ENCODE results near the gene LYZL2.
"Not testable (repeated sequence)": the region's sequence is repeated elsewhere in the genome, so short reads cannot be mapped to it uniquely, and the experiment has no call there.

The LYZL2 gene

DNA sequence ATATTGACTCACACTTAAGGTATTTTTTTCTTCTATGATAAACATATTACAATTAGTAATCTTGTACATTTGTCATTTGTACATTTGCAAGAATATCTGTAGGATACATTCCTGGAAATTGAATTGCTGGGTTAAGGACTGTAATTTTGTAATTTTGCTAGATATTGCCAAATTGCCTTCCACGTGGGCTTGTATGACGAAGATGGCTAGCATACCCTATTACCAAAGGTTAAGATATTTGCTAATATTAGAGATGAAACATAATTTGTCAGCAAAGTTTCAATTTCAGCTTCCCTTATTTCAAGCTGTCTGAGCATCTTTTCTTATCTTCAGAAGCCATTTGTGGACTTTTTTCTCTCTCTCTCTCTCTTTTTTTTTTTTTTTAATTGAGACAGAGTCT lies 1.0 kb upstream of the LYZL2 start:
- DNase-seq (ENCODE audit: insufficient read length, low spot score), result no peak
- no peak for TF ChIP-seq SPI1 (IDR thresholded peaks at IDR 0.05; ENCODE audit: low read depth, low read length)
- TF ChIP-seq PAX5 (IDR thresholded peaks at IDR 0.05; ENCODE audit: insufficient read depth, low read length, severe bottlenecking), result no peak
- no peak for TF ChIP-seq POLR2A (IDR thresholded peaks at IDR 0.05; ENCODE audit: low read depth, low read length)
- no peak for TF ChIP-seq POLR2AphosphoS5 (IDR thresholded peaks at IDR 0.05; ENCODE audit: low read depth, low read length)
- no peak for TF ChIP-seq POU2F2 (IDR thresholded peaks at IDR 0.05; ENCODE audit: low read depth, low read length)
- no peak for TF ChIP-seq TAF1 (IDR thresholded peaks at IDR 0.05; ENCODE audit: low read depth, low read length)
- FAIRE-seq, result no peak

DNA sequence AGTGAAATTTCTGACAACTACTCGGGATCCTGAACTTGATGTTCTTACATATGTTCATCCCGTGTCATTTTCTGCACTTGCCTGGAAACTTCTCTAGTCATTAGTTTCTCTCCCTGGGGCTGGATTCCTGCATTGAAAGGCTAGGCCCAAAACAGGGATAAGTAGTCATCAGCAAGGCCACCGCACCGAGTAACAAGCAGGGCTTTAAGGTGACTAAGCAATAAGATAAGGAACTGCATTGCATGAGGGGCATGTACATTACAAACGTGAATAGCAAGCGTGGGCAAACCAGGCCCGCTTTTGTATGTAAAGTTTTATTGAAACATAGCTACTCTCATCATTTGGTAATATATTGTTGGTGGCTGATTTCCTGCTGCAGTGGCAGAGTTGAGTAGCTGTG lies 977 bp downstream of the LYZL2 start:
- not testable (repeated sequence) for FAIRE-seq; DNase-seq (ENCODE audit: insufficient read length, low spot score)

- DNase-seq (ENCODE audit: insufficient read length, low spot score); FAIRE-seq: not testable (repeated sequence)
Observed at GRCh38 chr10:30626837-30627236, 2.7 kb downstream of the LYZL2 start.

- not testable (repeated sequence) for DNase-seq (ENCODE audit: insufficient read length, low spot score); FAIRE-seq
Observed at GRCh38 chr10:30626196-30626595, 3.4 kb downstream of the LYZL2 start.

- no peak for FAIRE-seq
- DNase-seq (ENCODE audit: insufficient read length, low spot score), result no peak
- no peak for TF ChIP-seq SPI1 (IDR thresholded peaks at IDR 0.05; ENCODE audit: low read depth, low read length)
- TF ChIP-seq POLR2A (IDR thresholded peaks at IDR 0.05; ENCODE audit: low read depth, low read length), result no peak
- no peak for TF ChIP-seq POLR2AphosphoS5 (IDR thresholded peaks at IDR 0.05; ENCODE audit: low read depth, low read length)
- TF ChIP-seq PAX5 (IDR thresholded peaks at IDR 0.05; ENCODE audit: insufficient read depth, low read length, severe bottlenecking), result no peak
- TF ChIP-seq TAF1 (IDR thresholded peaks at IDR 0.05; ENCODE audit: low read depth, low read length), result no peak
- no peak for TF ChIP-seq POU2F2 (IDR thresholded peaks at IDR 0.05; ENCODE audit: low read depth, low read length)
Observed at GRCh38 chr10:30625080-30625479, 4.5 kb downstream of the LYZL2 start.

DNA sequence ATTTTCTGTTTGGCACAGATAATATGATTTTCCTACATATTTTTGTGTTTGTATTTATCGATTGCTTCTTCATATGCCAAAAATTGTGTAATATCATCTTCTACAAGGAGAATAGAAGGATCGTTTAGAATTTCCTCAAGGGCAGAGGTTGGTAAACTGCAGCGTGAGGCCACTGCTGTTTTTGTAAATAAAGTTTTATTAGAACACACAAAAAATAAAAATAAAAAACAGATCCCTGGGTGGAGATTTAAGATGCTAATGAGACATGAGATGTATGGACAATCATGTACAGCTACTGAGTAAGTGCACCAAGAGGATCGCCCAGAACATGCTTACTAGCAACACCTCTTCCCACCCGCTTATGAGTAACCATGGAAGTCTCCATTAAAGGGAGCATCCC lies 9.6 kb downstream of the LYZL2 start:
- TF ChIP-seq PAX5 (IDR thresholded peaks at IDR 0.05; ENCODE audit: insufficient read depth, low read length, severe bottlenecking) (no peak), SPI1 (IDR thresholded peaks at IDR 0.05; ENCODE audit: low read depth, low read length) (no peak), TAF1 (IDR thresholded peaks at IDR 0.05; ENCODE audit: low read depth, low read length) (no peak), POLR2AphosphoS5 (IDR thresholded peaks at IDR 0.05; ENCODE audit: low read depth, low read length) (no peak), POU2F2 (IDR thresholded peaks at IDR 0.05; ENCODE audit: low read depth, low read length) (no peak), POLR2A (IDR thresholded peaks at IDR 0.05; ENCODE audit: low read depth, low read length) (no peak)
- FAIRE-seq (no peak), DNase-seq (ENCODE audit: insufficient read length, low spot score) (no peak)

- DNase-seq (ENCODE audit: insufficient read length, low spot score) (no peak), FAIRE-seq (no peak)
- TF ChIP-seq TAF1 (IDR thresholded peaks at IDR 0.05; ENCODE audit: low read depth, low read length), result no peak
- TF ChIP-seq POLR2A (IDR thresholded peaks at IDR 0.05; ENCODE audit: low read depth, low read length), result no peak
- TF ChIP-seq POU2F2 (IDR thresholded peaks at IDR 0.05; ENCODE audit: low read depth, low read length), result no peak
- TF ChIP-seq POLR2AphosphoS5 (IDR thresholded peaks at IDR 0.05; ENCODE audit: low read depth, low read length), result no peak
- TF ChIP-seq PAX5 (IDR thresholded peaks at IDR 0.05; ENCODE audit: insufficient read depth, low read length, severe bottlenecking), result no peak
- no peak for TF ChIP-seq SPI1 (IDR thresholded peaks at IDR 0.05; ENCODE audit: low read depth, low read length)
Observed at GRCh38 chr10:30617070-30617469, 12.5 kb downstream of the LYZL2 start.

GRCh38 chr10:30611041-30611440 lies 18.5 kb downstream of the LYZL2 start:
- DNase-seq (ENCODE audit: insufficient read length, low spot score); FAIRE-seq: not testable (repeated sequence)

DNA sequence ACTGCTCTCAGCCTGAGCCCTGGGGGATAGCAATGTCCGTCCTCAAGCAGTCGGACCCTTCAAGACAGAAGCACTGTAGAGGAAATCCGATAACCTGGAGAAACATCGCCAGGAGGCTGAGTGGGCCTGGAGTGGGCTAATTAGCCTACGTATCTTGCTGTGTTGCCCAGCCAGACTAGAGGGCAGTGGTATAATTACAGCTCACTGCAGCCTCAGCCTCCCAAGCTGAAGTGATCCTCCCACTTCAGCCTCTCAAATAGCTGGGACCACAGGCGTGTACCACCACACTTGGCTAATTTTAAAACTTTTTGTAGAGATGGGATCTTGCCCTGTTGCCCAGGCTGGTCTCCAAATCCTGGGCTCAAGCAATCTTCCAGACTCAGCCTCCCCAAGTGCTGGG lies 21.7 kb downstream of the LYZL2 start:
- FAIRE-seq (no peak), DNase-seq (ENCODE audit: insufficient read length, low spot score) (no peak)
- TF ChIP-seq POLR2A (IDR thresholded peaks at IDR 0.05; ENCODE audit: low read depth, low read length) (no peak), POLR2AphosphoS5 (IDR thresholded peaks at IDR 0.05; ENCODE audit: low read depth, low read length) (no peak), TAF1 (IDR thresholded peaks at IDR 0.05; ENCODE audit: low read depth, low read length) (no peak), POU2F2 (IDR thresholded peaks at IDR 0.05; ENCODE audit: low read depth, low read length) (no peak), PAX5 (IDR thresholded peaks at IDR 0.05; ENCODE audit: insufficient read depth, low read length, severe bottlenecking) (no peak), SPI1 (IDR thresholded peaks at IDR 0.05; ENCODE audit: low read depth, low read length) (no peak)

GRCh38 chr10:30606313-30606712 lies 23.2 kb downstream of the LYZL2 start:
- TF ChIP-seq POU2F2 (IDR thresholded peaks at IDR 0.05; ENCODE audit: low read depth, low read length) (no peak), TAF1 (IDR thresholded peaks at IDR 0.05; ENCODE audit: low read depth, low read length) (no peak), POLR2A (IDR thresholded peaks at IDR 0.05; ENCODE audit: low read depth, low read length) (no peak), POLR2AphosphoS5 (IDR thresholded peaks at IDR 0.05; ENCODE audit: low read depth, low read length) (no peak)
- FAIRE-seq, result no peak
- no peak for DNase-seq (ENCODE audit: insufficient read length, low spot score)

- FAIRE-seq; DNase-seq (ENCODE audit: insufficient read length, low spot score): not testable (repeated sequence)
Observed at GRCh38 chr10:30605341-30606121, 24.0 kb downstream of the LYZL2 start.

All from GM12891 (cell line).